ENCODE results near the gene WDR74. TPM values are rescaled to one million over a fixed set of nuclear protein-coding genes. Genes with fewer than 3 reads are reported as not detected.

WDR74 gene
- total RNA-seq, 2 donors from 2014 or later, result 44.6 to 48.1 TPM

DNA sequence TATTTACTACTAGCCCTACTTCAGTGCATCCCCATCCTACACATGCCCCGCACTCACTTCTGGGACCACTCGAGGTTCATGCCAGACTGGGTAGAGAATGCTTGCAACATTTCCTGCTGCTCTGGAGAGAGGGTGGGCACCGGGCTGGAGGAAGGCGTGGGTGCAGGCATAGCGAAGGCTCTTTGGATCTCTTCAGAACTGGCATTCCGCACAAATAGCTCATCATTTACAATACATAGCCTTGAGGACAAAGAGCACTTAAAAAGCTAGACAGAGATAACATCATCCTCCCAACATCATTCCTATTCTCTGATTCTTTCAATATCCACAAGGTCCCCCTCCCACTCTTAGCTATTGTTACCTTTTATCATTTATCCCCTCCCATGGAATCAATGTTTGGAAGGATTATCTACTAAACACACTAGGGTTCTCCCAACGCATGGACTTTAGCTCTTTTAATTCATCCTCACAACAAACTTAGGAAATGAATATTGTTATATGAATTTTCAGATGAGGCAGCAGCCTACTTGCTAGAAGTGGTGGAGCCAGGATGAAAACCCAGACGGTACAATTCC, 45.1 kb downstream of the WDR74 start:
- Histone ChIP-seq H3K9ac (ENCODE audit: extremely low read depth, low read length, poor library complexity, severe bottlenecking) (no peak overlapping the region), H3K9me3 (ENCODE audit: control insufficient read depth, low read length) (no peaks in the 10 kb centered on the region), H3K27ac (ENCODE audit: low read depth, low read length) (no peak overlapping the region), H3K27me3 (ENCODE audit: control insufficient read depth, insufficient read depth, low read length, poor library complexity, severe bottlenecking) (no peaks in the 10 kb centered on the region), H3K4me3 (ENCODE audit: low read length) (no peak overlapping the region), H3K4me1 (ENCODE audit: control insufficient read depth, insufficient read depth, low read length) (no peaks in the 10 kb centered on the region), H3K36me3 (ENCODE audit: control insufficient read depth, insufficient read depth, low read length) (peaks cover 82% of the 10 kb centered on the region)
- TF ChIP-seq, protein P1, sequence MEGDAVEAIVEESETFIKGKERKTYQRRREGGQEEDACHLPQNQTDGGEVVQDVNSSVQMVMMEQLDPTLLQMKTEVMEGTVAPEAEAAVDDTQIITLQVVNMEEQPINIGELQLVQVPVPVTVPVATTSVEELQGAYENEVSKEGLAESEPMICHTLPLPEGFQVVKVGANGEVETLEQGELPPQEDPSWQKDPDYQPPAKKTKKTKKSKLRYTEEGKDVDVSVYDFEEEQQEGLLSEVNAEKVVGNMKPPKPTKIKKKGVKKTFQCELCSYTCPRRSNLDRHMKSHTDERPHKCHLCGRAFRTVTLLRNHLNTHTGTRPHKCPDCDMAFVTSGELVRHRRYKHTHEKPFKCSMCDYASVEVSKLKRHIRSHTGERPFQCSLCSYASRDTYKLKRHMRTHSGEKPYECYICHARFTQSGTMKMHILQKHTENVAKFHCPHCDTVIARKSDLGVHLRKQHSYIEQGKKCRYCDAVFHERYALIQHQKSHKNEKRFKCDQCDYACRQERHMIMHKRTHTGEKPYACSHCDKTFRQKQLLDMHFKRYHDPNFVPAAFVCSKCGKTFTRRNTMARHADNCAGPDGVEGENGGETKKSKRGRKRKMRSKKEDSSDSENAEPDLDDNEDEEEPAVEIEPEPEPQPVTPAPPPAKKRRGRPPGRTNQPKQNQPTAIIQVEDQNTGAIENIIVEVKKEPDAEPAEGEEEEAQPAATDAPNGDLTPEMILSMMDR (conservative IDR thresholded peaks at IDR 0.05), result no peak
- no peak overlapping the region for H3K27ac Mint-ChIP-seq
- H3K27me3 Mint-ChIP-seq (ENCODE audit: insufficient read depth), result no peaks in the 10 kb centered on the region
- DNase-seq, result no peak
- peaks cover 68% of the 10 kb centered on the region for H3K36me3 Mint-ChIP-seq (ENCODE audit: low read depth)
- WGBS, 2 experiments (ENCODE audit: insufficient coverage in 1 of 2, insufficient read length in 1 of 2), result 92 to 94% methylated on average over 6 to 7 of the region's 8 CpGs
- H3K4me1 Mint-ChIP-seq, result peaks cover 15% of the 10 kb centered on the region
- H3K4me3 Mint-ChIP-seq, result no peak overlapping the region
- H3K9me3 Mint-ChIP-seq, result no peaks in the 10 kb centered on the region

DNA sequence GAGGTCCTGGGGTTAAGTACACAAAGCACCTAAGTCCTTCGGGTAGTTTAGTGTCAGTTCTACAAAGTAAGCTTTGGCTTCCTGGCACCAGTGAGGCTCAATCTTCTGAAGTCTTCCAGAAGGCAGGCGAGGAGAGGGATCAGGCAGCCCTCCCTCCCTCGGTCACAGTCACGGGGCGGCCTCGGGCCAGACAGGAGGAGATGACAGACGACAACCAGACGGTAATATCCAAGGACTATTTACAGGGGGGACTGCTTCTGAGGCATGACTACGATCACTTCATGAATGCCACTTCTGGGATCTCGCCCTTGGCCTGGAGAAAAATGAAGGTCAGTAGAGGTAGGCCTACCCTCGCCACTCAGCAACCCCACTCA, 47.2 kb downstream of the WDR74 start:
- Mint-ChIP-seq H3K4me1 (peaks cover 15% of the 10 kb centered on the region), H3K27me3 (ENCODE audit: insufficient read depth) (no peaks in the 10 kb centered on the region), H3K36me3 (ENCODE audit: low read depth) (peaks cover 57% of the 10 kb centered on the region), H3K4me3 (peak overlapping the region; percentile 92), H3K27ac (peak overlapping the region; percentile 89), H3K9me3 (no peaks in the 10 kb centered on the region)
- 55 to 76% methylated on average over 4 to 11 of the region's 11 CpGs for WGBS, 2 experiments (ENCODE audit: insufficient coverage in 1 of 2, insufficient read length in 1 of 2)
- Histone ChIP-seq H3K9me3 (ENCODE audit: control insufficient read depth, low read length) (no peaks in the 10 kb centered on the region), H3K27ac (ENCODE audit: low read depth, low read length) (peak overlapping the region; percentile 42), H3K9ac (ENCODE audit: extremely low read depth, low read length, poor library complexity, severe bottlenecking) (no peak overlapping the region), H3K4me3 (ENCODE audit: low read length) (peak overlapping the region; percentile 89), H3K4me1 (ENCODE audit: control insufficient read depth, insufficient read depth, low read length) (no peaks in the 10 kb centered on the region), H3K36me3 (ENCODE audit: control insufficient read depth, insufficient read depth, low read length) (peaks cover 62% of the 10 kb centered on the region), H3K27me3 (ENCODE audit: control insufficient read depth, insufficient read depth, low read length, poor library complexity, severe bottlenecking) (no peaks in the 10 kb centered on the region)
- DNase-seq, result peak; percentile 67
- TF ChIP-seq, protein P1 (conservative IDR thresholded peaks at IDR 0.05), result no peak

DNA sequence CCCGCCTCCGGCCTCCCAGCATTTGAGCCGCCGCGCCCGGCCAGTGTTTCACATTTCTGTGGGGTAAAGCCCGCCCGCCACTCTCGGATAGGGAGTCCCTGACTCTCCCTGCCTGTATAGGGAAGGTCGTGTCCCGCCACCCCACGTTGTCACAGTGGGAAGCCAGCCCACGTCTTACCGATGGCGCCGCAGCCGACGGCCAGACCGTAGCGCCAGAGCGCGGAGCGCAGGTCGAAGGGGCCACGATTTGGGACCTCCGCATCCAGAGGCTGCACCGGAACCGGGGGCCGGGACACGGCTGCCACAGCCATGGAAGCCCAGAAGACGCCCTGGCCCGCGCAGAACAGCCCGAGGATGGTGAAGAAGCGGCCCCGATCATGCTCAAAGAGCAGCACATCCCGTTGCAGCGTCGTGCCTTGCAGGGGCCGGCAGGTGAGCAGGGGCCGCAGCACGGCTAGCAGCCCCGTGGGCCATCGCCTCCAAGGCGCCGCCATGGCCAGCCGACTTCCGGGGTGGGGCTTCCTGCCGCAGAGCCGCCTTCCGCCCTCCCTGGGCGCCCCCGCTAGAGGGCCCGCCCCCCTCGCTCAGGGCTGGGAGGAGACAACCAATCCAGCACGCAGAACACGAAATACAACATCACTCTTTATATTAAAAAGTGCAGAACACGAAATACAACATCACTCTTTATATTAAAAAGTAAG, 47.7 kb downstream of the WDR74 start, which contains the start of gene TMEM223:
TSS of gene TMEM223 (minus strand) at position 506 of the 701 bp plus-strand sequence. CDS start at position 494, 12 bp downstream.
- Histone ChIP-seq H3K9ac (ENCODE audit: extremely low read depth, low read length, poor library complexity, severe bottlenecking) (peak within 1 kb of the TSS; percentile 87), H3K4me1 (ENCODE audit: control insufficient read depth, insufficient read depth, low read length) (no peaks in the 10 kb centered on the region), H3K9me3 (ENCODE audit: control insufficient read depth, low read length) (no peaks in the 10 kb centered on the region), H3K36me3 (ENCODE audit: control insufficient read depth, insufficient read depth, low read length) (peaks cover 57% of the 10 kb centered on the region), H3K27ac (ENCODE audit: low read depth, low read length) (peak within 1 kb of the TSS; percentile 52), H3K27me3 (ENCODE audit: control insufficient read depth, insufficient read depth, low read length, poor library complexity, severe bottlenecking) (no peaks in the 10 kb centered on the region), H3K4me3 (ENCODE audit: low read length) (peak within 1 kb of the TSS; percentile 89)
- Mint-ChIP-seq H3K4me3 (peak within 1 kb of the TSS; percentile 92), H3K36me3 (ENCODE audit: low read depth) (peaks cover 51% of the 10 kb centered on the region), H3K27ac (peak within 1 kb of the TSS; percentile 93), H3K4me1 (peaks cover 15% of the 10 kb centered on the region), H3K27me3 (ENCODE audit: insufficient read depth) (no peaks in the 10 kb centered on the region), H3K9me3 (no peaks in the 10 kb centered on the region)
- WGBS, 2 experiments (ENCODE audit: insufficient coverage in 1 of 2, insufficient read length in 1 of 2), result 0 to 1% methylated on average over 36 to 58 of the region's 58 CpGs
- TF ChIP-seq, protein P1 (conservative IDR thresholded peaks at IDR 0.05), result no peak
- peak; percentile 94 for DNase-seq

All from endodermal cell (in vitro differentiated cells).